HG03565 (cell line): ENCODE data around the gene HOXA7.

Experiments
- ATAC-seq: cut with Tn5 transposase; IDR thresholded peaks from one replicate; pipeline ENCODE4 v1.9.1; 2021; ENCODE audit warnings: mild to moderate bottlenecking, moderate library complexity; ENCODE audit not compliant: unreplicated experiment

HOXA7 gene

GRCh38 chr7:27123007-27123476 is 33.4 kb downstream of the HOXA7 start:
- no peak for ATAC-seq

DNA sequence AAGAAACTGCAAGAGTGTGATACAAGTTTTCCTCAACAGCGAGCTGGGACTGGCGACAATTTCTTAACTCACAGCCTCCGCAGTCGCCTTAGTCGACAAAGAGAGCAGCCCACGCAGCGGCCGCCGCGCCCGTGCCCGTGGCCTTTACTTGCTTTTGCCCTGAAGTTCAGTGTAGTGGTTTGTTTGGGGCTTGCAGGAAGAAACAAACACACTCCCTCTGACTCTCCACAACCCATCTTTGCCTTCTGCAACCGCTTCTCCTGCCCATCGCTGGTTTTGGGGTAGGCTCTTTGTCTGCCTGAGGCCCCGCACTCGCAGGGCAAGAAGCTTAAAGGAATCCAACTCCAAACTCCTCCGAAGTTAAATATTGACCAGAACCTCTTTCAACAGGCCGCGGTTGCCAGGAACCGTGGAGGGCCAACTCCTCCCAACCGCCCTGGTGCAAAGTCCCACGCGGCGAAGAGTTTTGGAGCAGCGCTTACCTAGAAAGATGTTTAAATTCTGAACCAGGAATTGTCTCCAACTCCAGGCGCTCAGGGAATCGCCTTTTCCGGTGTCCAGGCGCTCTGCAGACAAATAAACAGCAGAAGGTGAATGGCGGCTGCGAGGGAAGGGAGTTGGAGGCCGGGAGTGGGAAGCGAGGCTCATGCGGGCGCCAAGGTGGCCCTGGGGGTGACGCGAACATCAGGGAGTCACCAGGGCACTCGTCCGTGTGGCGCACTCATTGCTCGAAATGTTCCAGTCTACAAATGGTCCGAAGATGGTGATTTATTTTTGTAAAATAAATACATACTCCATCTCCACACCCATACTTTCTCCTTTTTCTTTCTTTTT is 34.2 kb downstream of the HOXA7 start:
- no peak for ATAC-seq

DNA sequence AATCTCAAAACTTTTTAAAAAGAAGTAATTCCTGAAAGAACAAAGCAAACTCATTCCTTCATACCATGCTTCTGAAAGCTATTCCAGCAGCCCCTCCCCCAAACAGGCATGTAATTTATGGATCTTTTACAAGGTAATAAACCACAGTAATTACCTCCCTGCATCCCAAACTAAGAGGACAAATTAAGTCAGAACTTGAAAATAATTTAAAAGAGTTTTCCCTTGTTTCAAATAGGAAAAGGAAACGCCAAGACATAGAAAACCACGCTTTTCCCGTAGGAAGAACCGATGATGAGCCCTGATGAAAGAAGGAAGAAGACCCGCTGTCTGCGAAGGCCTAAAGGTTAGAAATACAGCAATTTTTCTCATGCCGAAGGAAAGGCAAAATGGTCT is 34.8 kb downstream of the HOXA7 start:
- ATAC-seq, result no peak

- ATAC-seq, result no peak
Observed at GRCh38 chr7:27119412-27119911, 37.0 kb downstream of the HOXA7 start.

- ATAC-seq, result no peak
Observed at GRCh38 chr7:27118580-27118979, 37.9 kb downstream of the HOXA7 start.

- ATAC-seq, result no peak
Observed at GRCh38 chr7:27117887-27118491, 38.5 kb downstream of the HOXA7 start.

DNA sequence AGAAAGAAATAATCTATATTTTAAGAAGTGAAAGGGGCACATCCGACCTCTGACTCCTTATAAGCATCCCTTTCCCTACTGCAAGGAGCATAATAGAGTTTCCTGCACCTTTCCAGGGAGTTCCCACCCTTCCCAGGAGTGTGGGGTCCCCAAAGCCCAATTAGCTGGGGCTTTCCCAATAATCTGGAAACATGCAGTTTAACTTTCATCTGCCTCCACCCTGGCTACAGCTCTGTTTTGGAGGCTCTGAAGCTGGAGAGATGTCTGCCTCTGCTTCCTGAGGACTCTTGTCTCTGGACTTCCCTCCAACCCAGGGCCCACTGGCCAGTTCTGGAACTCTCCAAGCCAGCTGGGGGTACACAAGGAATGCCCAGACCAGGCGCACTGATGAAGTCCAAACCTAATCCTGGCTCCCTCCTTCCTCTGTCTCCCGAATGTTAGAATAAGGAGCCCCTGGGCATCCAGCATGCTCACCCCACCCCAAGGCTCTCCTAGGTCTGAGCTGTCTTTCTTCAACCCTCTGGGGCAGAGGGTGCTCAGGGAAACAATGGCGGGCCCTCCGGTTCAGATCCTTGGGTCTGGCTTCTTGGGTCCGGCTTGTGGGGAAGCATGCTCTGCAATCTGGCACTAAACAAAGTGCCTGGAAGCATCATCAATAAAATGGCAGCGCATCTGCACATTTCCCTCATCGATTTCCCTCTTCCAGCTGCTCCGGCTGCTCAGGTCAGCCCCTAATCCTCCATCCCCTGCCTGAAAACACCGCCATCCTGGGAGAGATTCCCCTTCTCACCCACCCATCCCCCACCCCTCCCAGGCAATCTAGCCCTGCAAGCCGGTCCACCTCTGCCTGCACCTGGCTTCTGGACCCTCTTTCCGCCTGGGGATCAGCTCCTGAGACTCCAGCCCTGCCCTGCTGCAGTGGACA is 39.3 kb downstream of the HOXA7 start:
- ATAC-seq, result no peak

GRCh38 chr7:27116031-27116961 is 40.2 kb downstream of the HOXA7 start:
- no peak for ATAC-seq

- no peak for ATAC-seq
Observed at GRCh38 chr7:27115221-27116026, 41.1 kb downstream of the HOXA7 start.

GRCh38 chr7:27114881-27115220 is 41.6 kb downstream of the HOXA7 start:
- no peak for ATAC-seq

DNA sequence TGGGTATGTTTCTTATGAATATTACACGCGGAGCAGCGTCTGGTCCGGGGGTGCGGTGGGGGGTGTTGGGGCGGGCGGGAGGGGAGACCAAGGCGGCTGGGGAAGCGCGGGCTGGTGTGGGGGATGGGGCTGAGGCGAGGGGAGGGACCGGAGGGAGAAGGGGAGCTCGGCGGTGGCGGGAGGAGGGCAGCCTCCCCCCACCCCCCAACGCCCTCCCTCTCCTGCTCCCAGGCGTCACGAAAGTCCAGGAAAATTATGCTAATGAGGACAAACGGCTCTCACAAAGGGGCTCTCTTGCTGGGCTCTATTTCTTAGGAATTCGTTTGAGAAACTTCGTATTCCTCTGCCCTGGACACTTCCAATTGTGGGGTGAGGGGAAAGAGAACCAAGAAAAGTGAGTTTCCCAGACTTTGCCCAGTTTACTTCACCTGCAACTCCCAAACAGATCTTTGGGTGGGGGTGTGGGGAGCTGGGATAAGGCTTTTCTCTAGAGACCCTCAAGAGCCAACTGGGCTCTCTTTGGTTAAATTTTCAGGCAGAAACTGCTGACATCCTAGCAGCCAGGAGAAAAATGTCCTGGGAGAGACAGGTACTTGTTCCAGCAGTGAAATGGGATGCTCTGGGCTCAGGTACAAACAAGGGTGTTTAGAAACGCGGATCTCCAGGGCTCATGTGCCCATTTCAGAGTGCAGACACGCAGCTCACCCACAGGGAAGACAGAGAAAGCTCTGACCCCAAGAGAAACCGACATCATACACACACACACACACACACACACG is 42.3 kb downstream of the HOXA7 start:
- no peak for ATAC-seq

- no peak for ATAC-seq
Observed at GRCh38 chr7:27112955-27113949, 43.2 kb downstream of the HOXA7 start.

- no peak for ATAC-seq
Observed at GRCh38 chr7:27112361-27112760, 44.1 kb downstream of the HOXA7 start.

- ATAC-seq, result no peak
Observed at GRCh38 chr7:27111751-27112277, 44.7 kb downstream of the HOXA7 start.

GRCh38 chr7:27111042-27111750 is 45.3 kb downstream of the HOXA7 start:
- ATAC-seq, result no peak

GRCh38 chr7:27110186-27111031 is 46.1 kb downstream of the HOXA7 start:
- no peak for ATAC-seq
